SK-N-SH treated with all-trans-retinoic acid at 6 μM for 48 hours (cell line): ENCODE results near the gene PSMB11.

Experiments used
- ATAC-seq: fragments of 200-7000 bp; cut with Tn5 transposase; 3 replicates; pipeline ENCODE4 v1.9.1; 2020; ENCODE audit warnings: mild to moderate bottlenecking, moderate library complexity
- ARNTL ChIP-seq: fragments of 450-650 bp; formaldehyde crosslinking; IDR thresholded peaks from 2 replicates; pipeline ENCODE4 v1.5.0; 2020; ENCODE audit warnings: low read depth, mild to moderate bottlenecking, moderate library complexity, borderline replicate concordance
- BACH2 ChIP-seq: fragments of 250-450 bp; sonication (Bioruptor Pico); IDR thresholded peaks from 2 replicates; pipeline ENCODE4 v1.9.0; 2021; ENCODE audit warnings: mild to moderate bottlenecking, borderline replicate concordance
- CSDC2 ChIP-seq: fragments of 250-450 bp; sonication (Bioruptor Pico); IDR thresholded peaks from 2 replicates; pipeline ENCODE4 v1.5.0; 2020; ENCODE audit warnings: mild to moderate bottlenecking, moderate library complexity
- ESRRG ChIP-seq: fragments of 250-450 bp; sonication (Bioruptor Pico); IDR thresholded peaks from 2 replicates; pipeline ENCODE4 v1.6.1; 2021; ENCODE audit warnings: mild to moderate bottlenecking
- GLIS3 ChIP-seq: fragments of 250-450 bp; sonication (Bioruptor Pico); IDR thresholded peaks from 2 replicates; pipeline ENCODE4 v1.5.0; 2020; ENCODE audit warnings: mild to moderate bottlenecking, moderate library complexity
- ISL1 ChIP-seq: fragments of 250-450 bp; sonication (Bioruptor Pico); IDR thresholded peaks from 2 replicates; pipeline ENCODE4 v2.1.2; 2022; ENCODE audit warnings: mild to moderate bottlenecking, moderate library complexity
- OSR1 ChIP-seq: fragments of 250-450 bp; sonication (Bioruptor Pico); IDR thresholded peaks from 2 replicates; pipeline ENCODE4 v1.8.0; 2022; ENCODE audit warnings: moderate library complexity, mild to moderate bottlenecking, inconsistent platforms
- PPARA ChIP-seq: fragments of 250-450 bp; sonication (Bioruptor Pico); IDR thresholded peaks from 2 replicates; pipeline ENCODE4 v1.5.0; 2020; ENCODE audit warnings: mild to moderate bottlenecking, borderline replicate concordance
- RARB ChIP-seq: fragments of 250-450 bp; sonication (Bioruptor Pico); IDR thresholded peaks from 2 replicates; pipeline ENCODE4 v1.8.0; 2021; ENCODE audit warnings: mild to moderate bottlenecking, moderate library complexity
- SNAI2 ChIP-seq: fragments of 250-450 bp; sonication (Bioruptor Pico); IDR thresholded peaks from 2 replicates; pipeline ENCODE4 v1.5.0; 2020; ENCODE audit warnings: mild to moderate bottlenecking, moderate library complexity
- TCF4 ChIP-seq: fragments of 250-450 bp; sonication (Bioruptor Pico); IDR thresholded peaks from 2 replicates; pipeline ENCODE4 v1.8.0; 2021; ENCODE audit warnings: mild to moderate bottlenecking, moderate library complexity, borderline replicate concordance
- TOX ChIP-seq: fragments of 250-450 bp; sonication (Bioruptor Pico); IDR thresholded peaks from 2 replicates; pipeline ENCODE4 v1.8.0; 2021; ENCODE audit warnings: mild to moderate bottlenecking, moderate library complexity, borderline replicate concordance
- ZC3H10 ChIP-seq: fragments of 250-450 bp; sonication (Bioruptor Pico); IDR thresholded peaks from 2 replicates; pipeline ENCODE4 v1.5.1; 2021; ENCODE audit warnings: mild to moderate bottlenecking, moderate library complexity
- ZFP3 ChIP-seq: fragments of 250-450 bp; sonication (Bioruptor Pico); IDR thresholded peaks from 2 replicates; pipeline ENCODE4 v1.5.0; 2020; ENCODE audit warnings: mild to moderate bottlenecking, moderate library complexity
- ZFP30 ChIP-seq: fragments of 450-650 bp; formaldehyde crosslinking; IDR thresholded peaks from 2 replicates; pipeline ENCODE4 v1.5.0; 2022; ENCODE audit warnings: mild to moderate bottlenecking, moderate library complexity
- ZNF565 ChIP-seq: fragments of 450-650 bp; formaldehyde crosslinking; conservative IDR thresholded peaks from 2 replicates; pipeline ENCODE4 v1.5.0; 2020; ENCODE audit warnings: low read depth, mild to moderate bottlenecking, moderate library complexity
- ZNF70 ChIP-seq: fragments of 450-650 bp; formaldehyde crosslinking; IDR thresholded peaks from 2 replicates; pipeline ENCODE4 v1.5.0; 2020; ENCODE audit warnings: mild to moderate bottlenecking, moderate library complexity
- ZNF8 ChIP-seq: fragments of 450-650 bp; formaldehyde crosslinking; IDR thresholded peaks from 2 replicates; pipeline ENCODE4 v1.5.0; 2020; ENCODE audit warnings: mild to moderate bottlenecking, moderate library complexity
- TF ChIP-seq, protein P1 (sequence below): fragments of 250-450 bp; sonication (Bioruptor Pico); IDR thresholded peaks from 2 replicates; pipeline ENCODE4 v1.5.1; 2021; ENCODE audit warnings: mild to moderate bottlenecking, moderate library complexity
- TF ChIP-seq, protein P2 (sequence below): fragments of 250-450 bp; sonication (Bioruptor Pico); IDR thresholded peaks from 2 replicates; pipeline ENCODE4 v1.8.0; 2021; ENCODE audit warnings: low read depth, mild to moderate bottlenecking, moderate library complexity, borderline replicate concordance
- TF ChIP-seq, protein P3 (sequence below): fragments of 250-450 bp; sonication (Bioruptor Pico); IDR thresholded peaks from 2 replicates; pipeline ENCODE4 v1.5.1; 2020; ENCODE audit warnings: low read depth, mild to moderate bottlenecking, moderate library complexity
- TF ChIP-seq, protein P4 (sequence below): fragments of 250-450 bp; sonication (Bioruptor Pico); IDR thresholded peaks from 2 replicates; pipeline ENCODE4 v1.5.0; 2020; ENCODE audit warnings: mild to moderate bottlenecking, moderate library complexity
- TF ChIP-seq, protein P5 (sequence below): fragments of 250-450 bp; sonication (Bioruptor Pico); IDR thresholded peaks from 2 replicates; pipeline ENCODE4 v1.8.0; 2020; ENCODE audit warnings: mild to moderate bottlenecking, moderate library complexity, borderline replicate concordance

PSMB11 gene

DNA sequence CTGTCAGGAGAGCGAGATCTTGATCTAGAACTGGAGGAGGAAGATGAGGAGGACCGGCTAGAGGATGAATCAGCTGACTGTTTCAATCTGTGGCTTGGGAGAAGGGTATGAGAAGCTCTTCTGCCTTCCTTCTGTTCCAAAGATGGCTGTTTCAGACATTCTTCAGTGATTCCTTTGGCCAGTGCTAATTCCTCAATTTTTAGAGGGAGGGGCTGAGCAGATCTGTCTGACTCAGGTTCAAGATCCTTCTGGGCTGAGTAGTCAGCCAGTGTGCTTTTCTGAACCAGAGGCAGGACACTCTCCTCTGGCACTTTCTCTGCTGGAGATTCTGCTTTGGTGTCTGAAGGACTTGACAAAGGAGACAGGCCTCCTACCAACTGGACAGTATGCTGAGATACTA lies 37.7 kb downstream of the PSMB11 start:
- TF ChIP-seq OSR1 (no peak), SNAI2 (CRISPR knock-in tag) (no peak), ZC3H10 (CRISPR knock-in tag) (no peak), GLIS3 (no peak), ZFP3 (CRISPR knock-in tag) (no peak), ZNF565 (CRISPR knock-in tag) (no peak), PPARA (no peak), CSDC2 (CRISPR knock-in tag) (no peak), ESRRG (no peak), ARNTL (CRISPR knock-in tag) (no peak), TOX (no peak), ZNF70 (CRISPR knock-in tag) (no peak), RARB (CRISPR knock-in tag) (no peak), ZNF8 (CRISPR knock-in tag) (no peak), ZFP30 (CRISPR knock-in tag) (no peak), BACH2 (CRISPR knock-in tag) (no peak)
- TF ChIP-seq, protein P1, sequence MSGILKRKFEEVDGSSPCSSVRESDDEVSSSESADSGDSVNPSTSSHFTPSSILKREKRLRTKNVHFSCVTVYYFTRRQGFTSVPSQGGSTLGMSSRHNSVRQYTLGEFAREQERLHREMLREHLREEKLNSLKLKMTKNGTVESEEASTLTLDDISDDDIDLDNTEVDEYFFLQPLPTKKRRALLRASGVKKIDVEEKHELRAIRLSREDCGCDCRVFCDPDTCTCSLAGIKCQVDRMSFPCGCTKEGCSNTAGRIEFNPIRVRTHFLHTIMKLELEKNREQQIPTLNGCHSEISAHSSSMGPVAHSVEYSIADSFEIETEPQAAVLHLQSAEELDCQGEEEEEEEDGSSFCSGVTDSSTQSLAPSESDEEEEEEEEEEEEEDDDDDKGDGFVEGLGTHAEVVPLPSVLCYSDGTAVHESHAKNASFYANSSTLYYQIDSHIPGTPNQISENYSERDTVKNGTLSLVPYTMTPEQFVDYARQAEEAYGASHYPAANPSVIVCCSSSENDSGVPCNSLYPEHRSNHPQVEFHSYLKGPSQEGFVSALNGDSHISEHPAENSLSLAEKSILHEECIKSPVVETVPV (CRISPR knock-in tag): no peak
- TF ChIP-seq, protein P2, sequence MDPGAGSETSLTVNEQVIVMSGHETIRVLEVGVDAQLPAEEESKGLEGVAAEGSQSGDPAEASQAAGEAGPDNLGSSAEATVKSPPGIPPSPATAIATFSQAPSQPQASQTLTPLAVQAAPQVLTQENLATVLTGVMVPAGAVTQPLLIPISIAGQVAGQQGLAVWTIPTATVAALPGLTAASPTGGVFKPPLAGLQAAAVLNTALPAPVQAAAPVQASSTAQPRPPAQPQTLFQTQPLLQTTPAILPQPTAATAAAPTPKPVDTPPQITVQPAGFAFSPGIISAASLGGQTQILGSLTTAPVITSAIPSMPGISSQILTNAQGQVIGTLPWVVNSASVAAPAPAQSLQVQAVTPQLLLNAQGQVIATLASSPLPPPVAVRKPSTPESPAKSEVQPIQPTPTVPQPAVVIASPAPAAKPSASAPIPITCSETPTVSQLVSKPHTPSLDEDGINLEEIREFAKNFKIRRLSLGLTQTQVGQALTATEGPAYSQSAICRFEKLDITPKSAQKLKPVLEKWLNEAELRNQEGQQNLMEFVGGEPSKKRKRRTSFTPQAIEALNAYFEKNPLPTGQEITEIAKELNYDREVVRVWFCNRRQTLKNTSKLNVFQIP (CRISPR knock-in tag): no peak
- TF ChIP-seq, protein P3, sequence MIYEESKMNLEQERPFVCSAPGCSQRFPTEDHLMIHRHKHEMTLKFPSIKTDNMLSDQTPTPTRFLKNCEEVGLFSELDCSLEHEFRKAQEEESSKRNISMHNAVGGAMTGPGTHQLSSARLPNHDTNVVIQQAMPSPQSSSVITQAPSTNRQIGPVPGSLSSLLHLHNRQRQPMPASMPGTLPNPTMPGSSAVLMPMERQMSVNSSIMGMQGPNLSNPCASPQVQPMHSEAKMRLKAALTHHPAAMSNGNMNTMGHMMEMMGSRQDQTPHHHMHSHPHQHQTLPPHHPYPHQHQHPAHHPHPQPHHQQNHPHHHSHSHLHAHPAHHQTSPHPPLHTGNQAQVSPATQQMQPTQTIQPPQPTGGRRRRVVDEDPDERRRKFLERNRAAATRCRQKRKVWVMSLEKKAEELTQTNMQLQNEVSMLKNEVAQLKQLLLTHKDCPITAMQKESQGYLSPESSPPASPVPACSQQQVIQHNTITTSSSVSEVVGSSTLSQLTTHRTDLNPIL (CRISPR knock-in tag): no peak
- TF ChIP-seq, protein P4, sequence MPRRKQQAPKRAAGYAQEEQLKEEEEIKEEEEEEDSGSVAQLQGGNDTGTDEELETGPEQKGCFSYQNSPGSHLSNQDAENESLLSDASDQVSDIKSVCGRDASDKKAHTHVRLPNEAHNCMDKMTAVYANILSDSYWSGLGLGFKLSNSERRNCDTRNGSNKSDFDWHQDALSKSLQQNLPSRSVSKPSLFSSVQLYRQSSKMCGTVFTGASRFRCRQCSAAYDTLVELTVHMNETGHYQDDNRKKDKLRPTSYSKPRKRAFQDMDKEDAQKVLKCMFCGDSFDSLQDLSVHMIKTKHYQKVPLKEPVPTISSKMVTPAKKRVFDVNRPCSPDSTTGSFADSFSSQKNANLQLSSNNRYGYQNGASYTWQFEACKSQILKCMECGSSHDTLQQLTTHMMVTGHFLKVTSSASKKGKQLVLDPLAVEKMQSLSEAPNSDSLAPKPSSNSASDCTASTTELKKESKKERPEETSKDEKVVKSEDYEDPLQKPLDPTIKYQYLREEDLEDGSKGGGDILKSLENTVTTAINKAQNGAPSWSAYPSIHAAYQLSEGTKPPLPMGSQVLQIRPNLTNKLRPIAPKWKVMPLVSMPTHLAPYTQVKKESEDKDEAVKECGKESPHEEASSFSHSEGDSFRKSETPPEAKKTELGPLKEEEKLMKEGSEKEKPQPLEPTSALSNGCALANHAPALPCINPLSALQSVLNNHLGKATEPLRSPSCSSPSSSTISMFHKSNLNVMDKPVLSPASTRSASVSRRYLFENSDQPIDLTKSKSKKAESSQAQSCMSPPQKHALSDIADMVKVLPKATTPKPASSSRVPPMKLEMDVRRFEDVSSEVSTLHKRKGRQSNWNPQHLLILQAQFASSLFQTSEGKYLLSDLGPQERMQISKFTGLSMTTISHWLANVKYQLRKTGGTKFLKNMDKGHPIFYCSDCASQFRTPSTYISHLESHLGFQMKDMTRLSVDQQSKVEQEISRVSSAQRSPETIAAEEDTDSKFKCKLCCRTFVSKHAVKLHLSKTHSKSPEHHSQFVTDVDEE (CRISPR knock-in tag): no peak
- no peak; the same call in 2 of the 3 replicates for ATAC-seq

DNA sequence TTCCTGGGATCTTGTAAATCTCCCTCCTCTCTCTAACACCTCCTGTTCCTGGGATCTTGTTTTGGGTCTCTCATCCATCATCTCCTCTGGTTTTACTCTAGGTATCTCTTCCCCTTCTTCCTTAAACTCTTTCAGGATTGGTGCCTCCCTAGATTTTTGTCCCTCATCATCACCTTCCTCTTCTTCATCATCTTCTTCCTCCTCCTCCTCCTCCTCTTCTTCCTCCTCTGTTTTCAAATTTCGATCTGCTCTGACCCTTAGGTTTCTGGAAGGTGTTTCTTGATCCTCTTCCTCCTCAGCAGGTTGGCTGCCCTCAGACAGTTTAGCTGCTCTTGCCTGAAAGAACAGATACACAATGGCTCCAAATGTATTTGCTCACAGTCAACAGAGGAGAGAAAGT lies 38.5 kb downstream of the PSMB11 start:
- TF ChIP-seq OSR1 (no peak), ZFP30 (CRISPR knock-in tag) (no peak), SNAI2 (CRISPR knock-in tag) (no peak), ISL1 (CRISPR knock-in tag) (no peak), BACH2 (CRISPR knock-in tag) (no peak), ZNF8 (CRISPR knock-in tag) (no peak), ZC3H10 (CRISPR knock-in tag) (no peak), PPARA (no peak), CSDC2 (CRISPR knock-in tag) (no peak), ZFP3 (CRISPR knock-in tag) (no peak), ARNTL (CRISPR knock-in tag) (no peak), GLIS3 (no peak), RARB (CRISPR knock-in tag) (no peak), ESRRG (no peak), TCF4 (no peak), ZNF565 (CRISPR knock-in tag) (no peak)
- TF ChIP-seq, protein P2 (CRISPR knock-in tag): no peak
- TF ChIP-seq, protein P5, sequence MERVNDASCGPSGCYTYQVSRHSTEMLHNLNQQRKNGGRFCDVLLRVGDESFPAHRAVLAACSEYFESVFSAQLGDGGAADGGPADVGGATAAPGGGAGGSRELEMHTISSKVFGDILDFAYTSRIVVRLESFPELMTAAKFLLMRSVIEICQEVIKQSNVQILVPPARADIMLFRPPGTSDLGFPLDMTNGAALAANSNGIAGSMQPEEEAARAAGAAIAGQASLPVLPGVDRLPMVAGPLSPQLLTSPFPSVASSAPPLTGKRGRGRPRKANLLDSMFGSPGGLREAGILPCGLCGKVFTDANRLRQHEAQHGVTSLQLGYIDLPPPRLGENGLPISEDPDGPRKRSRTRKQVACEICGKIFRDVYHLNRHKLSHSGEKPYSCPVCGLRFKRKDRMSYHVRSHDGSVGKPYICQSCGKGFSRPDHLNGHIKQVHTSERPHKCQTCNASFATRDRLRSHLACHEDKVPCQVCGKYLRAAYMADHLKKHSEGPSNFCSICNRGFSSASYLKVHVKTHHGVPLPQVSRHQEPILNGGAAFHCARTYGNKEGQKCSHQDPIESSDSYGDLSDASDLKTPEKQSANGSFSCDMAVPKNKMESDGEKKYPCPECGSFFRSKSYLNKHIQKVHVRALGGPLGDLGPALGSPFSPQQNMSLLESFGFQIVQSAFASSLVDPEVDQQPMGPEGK (CRISPR knock-in tag): no peak
- TF ChIP-seq, protein P4 (CRISPR knock-in tag): no peak
- TF ChIP-seq, protein P3 (CRISPR knock-in tag): no peak
- no peak for ATAC-seq
